Neuron (in vitro differentiated cells): ENCODE data around the gene DAPP1.
"Not testable (repeated sequence)": the region's sequence is repeated elsewhere in the genome, so short reads cannot be mapped to it uniquely, and the experiment has no call there.

ENCODE experiments used
- H2AFZ ChIP-seq: one replicate; pipeline ENCODE4 v1.6.1; 2013; ENCODE audit warnings: low read depth, mild to moderate bottlenecking, inconsistent platforms, low read length, moderate library complexity
- H3K27me3 ChIP-seq: one replicate; pipeline ENCODE4 v1.6.1; 2013; ENCODE audit warnings: low read length; ENCODE audit not compliant: insufficient read depth
- H3K36me3 ChIP-seq: one replicate; pipeline ENCODE4 v1.6.1; 2013; ENCODE audit warnings: low read length; ENCODE audit not compliant: insufficient read depth
- H3K4me1 ChIP-seq: one replicate; pipeline ENCODE4 v1.6.1; 2013; ENCODE audit warnings: low read length; ENCODE audit not compliant: insufficient read depth
- H3K4me3 ChIP-seq: 2 replicates; pipeline ENCODE4 v1.5.1; 2013; ENCODE audit warnings: mild to moderate bottlenecking, low read length, moderate library complexity
- H3K9me3 ChIP-seq: one replicate; pipeline ENCODE4 v1.6.1; 2013; ENCODE audit warnings: low read length

DAPP1 gene, protein sequence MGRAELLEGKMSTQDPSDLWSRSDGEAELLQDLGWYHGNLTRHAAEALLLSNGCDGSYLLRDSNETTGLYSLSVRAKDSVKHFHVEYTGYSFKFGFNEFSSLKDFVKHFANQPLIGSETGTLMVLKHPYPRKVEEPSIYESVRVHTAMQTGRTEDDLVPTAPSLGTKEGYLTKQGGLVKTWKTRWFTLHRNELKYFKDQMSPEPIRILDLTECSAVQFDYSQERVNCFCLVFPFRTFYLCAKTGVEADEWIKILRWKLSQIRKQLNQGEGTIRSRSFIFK

DNA sequence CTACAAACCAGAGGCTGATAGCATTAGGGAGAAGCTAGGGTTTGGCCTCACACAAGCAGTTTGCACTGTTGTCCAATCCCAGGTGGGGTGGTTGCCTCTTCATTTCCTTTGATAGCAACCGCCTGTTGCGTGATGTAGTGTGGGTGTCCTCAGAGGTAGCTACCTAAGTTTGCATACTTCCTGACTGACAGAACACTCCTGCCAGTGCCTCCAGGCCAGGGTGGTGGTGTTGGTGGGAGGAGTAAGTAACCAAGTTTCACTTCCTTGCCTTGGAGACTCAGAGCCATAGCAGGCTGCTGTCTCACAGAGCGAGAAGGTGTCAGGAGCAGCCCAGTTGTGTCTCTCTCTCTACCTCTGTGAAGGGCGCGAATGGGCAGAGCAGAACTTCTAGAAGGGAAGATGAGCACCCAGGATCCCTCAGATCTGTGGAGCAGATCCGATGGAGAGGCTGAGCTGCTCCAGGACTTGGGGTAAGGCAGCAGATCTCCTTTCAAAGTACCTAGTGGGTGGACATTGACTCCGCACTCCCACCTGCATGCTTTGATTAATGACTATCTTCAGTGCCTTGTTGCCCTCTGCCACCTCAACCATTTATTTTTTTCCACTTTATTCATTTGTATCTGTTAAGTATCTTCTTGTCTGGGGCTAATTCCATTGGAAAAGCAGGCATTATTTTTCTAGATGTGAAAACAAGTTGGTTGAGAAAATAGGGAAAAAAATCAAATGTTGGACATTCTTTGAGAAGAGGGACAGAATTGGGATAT, at the start of gene DAPP1:
Gene DAPP1, plus strand, starts transcription at position 283 of the 764 bp plus-strand sequence. Its CDS starts 87 bp downstream, at position 370.
- peaks cover 6% of the 10 kb centered on the region for H3K27me3 ChIP-seq
- H3K4me1 ChIP-seq, result no peaks in the 10 kb centered on the region
- no peak within 1 kb of the TSS for H3K4me3 ChIP-seq
- no peaks in the 10 kb centered on the region for H3K36me3 ChIP-seq
- H3K9me3 ChIP-seq, result no peaks in the 10 kb centered on the region
- H2AFZ ChIP-seq, result no peak within 1 kb of the TSS

DNA sequence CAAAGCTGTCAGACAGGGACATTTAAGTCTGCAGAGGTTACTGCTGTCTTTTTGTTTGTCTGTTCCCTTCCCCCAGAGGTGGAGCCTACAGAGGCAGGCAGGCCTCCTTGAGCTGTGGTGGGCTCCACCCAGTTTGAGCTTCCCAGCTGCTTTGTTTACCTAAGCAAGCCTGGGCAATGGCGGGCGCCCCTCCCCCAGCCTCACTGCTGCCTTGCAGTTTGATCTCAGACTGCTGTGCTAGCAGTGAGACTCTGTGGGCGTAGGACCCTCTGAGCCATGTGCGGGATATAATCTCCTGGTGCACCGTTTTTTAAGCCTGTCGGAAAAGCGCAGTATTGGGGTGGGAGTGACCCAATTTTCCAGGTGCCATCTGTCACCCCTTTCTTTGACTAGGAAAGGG, 45.8 kb upstream of the DAPP1 start:
- not testable (repeated sequence) for H3K27me3 ChIP-seq, H3K9me3 ChIP-seq, H3K36me3 ChIP-seq, H3K4me1 ChIP-seq, H2AFZ ChIP-seq, H3K4me3 ChIP-seq

DNA sequence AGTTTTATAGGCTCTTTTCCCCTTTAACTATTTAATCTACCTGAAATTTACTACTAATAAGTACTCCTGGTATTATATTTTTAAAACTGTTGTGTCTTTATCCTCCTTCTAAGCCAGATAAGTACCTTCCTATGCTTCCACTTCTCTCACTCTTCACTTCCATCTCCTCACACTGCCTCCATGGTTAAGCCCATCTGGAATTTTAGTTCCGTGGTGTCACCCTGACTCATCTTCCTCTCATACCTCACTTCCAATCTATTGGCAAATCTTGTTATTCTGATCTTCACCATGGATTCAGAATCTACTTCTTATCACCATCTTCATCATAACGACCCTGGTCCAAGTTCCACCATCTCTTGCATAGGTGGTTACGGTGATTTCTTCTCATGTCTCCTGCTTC, 32.7 kb upstream of the DAPP1 start:
- H3K9me3 ChIP-seq, result no peaks in the 10 kb centered on the region
- H3K4me3 ChIP-seq, result no peak overlapping the region

DNA sequence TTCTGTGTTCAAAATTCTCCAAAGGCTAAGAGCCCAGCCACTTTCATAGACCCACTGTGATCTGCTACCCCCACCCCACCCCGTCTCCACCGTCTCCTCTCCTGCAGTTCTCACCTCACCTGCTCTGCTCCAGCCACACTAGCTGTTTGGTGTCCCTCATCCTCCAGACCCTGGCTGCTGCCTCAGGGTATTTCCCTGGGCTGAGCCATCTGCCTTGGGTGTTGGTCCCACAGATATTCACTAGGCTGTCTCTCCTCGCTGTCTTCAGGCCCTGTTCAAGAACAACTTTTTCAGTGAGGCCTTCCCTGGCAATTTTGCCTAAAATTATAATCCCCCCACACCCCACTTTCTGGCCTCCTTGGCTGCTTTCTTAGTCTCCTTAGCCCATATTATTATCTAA, 31.8 kb upstream of the DAPP1 start:
- Histone ChIP-seq H2AFZ (no peak overlapping the region), H3K36me3 (no peaks in the 10 kb centered on the region), H3K4me1 (no peaks in the 10 kb centered on the region), H3K27me3 (no peaks in the 10 kb centered on the region), H3K9me3 (no peaks in the 10 kb centered on the region), H3K4me3 (no peak overlapping the region)

More for the DNA sequence above, 32.7 kb upstream of the DAPP1 start:
- H3K27me3 ChIP-seq, result no peaks in the 10 kb centered on the region
- no peaks in the 10 kb centered on the region for H3K4me1 ChIP-seq
- H3K36me3 ChIP-seq, result no peaks in the 10 kb centered on the region
- H2AFZ ChIP-seq, result no peak overlapping the region

DNA sequence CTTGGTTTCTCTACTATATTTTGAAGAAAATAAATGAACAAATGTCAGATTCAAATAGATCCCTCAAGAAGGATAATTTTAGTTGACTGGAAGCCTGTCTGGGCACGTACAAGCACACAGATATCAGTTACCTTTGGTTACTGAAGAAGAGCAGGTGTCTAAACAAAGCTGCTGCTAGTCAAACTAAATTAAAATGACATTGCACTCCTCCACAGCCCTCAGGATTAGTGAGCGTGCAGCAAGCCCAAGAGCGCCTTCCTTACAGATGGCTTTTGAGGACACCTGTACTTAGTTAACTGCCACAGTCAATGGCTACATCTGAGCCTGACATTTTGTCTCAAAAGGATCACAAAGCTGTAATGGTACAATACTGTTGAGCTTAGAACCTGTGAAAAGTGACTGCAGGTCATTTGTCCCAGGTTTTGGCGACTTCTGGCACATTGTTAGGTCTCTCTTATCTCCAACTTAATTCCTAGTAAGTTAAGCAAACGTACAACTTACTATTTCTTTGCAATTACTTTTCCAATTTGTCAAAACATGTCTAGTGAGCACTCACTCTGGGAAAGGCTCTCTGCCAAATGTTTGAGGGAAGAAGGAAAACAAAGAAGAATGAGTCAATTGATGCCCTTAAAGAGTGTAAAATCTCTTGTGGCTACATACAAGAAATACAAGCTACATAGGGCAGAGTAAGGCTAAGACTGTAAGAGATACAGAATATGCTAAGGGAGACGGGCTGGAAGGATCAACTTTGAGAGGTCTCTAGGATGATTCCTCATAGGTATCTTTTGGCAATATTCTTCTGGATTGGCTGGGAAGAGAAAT, 25.6 kb upstream of the DAPP1 start:
- H3K4me3 ChIP-seq, result no peak overlapping the region
- no peaks in the 10 kb centered on the region for H3K9me3 ChIP-seq
- H3K4me1 ChIP-seq, result no peaks in the 10 kb centered on the region
- no peaks in the 10 kb centered on the region for H3K36me3 ChIP-seq
- H3K27me3 ChIP-seq, result no peaks in the 10 kb centered on the region
- no peak overlapping the region for H2AFZ ChIP-seq

DNA sequence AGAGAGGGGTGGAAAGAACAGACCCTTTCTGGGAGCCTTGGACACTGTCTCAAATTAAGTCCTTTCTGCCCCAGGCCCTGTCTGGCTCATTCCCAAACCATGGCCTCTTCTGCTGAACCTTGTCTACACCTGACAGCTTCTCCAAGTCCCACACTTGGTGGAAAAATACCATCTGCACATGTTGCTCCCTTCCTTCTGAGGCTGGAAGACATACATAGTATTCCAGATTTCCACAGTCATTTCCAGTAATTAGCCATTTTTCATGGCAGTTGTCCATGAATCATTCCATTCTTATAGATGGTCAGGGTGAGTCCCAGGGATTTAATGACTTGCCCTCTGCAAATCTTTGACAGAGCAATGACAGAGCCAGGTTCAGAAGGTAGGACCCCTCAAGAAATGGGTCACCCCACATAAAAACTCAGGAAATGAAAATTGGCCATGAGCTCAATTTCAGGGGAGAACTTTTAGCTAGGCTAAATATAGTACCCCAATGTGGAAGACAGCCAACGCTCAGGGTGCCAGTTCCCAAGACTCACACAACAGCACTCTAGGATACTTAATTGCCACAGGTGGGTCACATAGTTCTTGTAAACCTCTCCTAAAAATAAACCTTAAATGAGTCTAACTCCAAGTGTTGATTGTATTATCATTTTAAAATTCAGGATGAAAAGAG, 16.2 kb upstream of the DAPP1 start:
- no peaks in the 10 kb centered on the region for H3K36me3 ChIP-seq
- no peaks in the 10 kb centered on the region for H3K27me3 ChIP-seq
- peaks cover 3% of the 10 kb centered on the region for H3K9me3 ChIP-seq
- no peak overlapping the region for H2AFZ ChIP-seq
- H3K4me3 ChIP-seq, result no peak overlapping the region
- H3K4me1 ChIP-seq, result peaks cover 4% of the 10 kb centered on the region

DNA sequence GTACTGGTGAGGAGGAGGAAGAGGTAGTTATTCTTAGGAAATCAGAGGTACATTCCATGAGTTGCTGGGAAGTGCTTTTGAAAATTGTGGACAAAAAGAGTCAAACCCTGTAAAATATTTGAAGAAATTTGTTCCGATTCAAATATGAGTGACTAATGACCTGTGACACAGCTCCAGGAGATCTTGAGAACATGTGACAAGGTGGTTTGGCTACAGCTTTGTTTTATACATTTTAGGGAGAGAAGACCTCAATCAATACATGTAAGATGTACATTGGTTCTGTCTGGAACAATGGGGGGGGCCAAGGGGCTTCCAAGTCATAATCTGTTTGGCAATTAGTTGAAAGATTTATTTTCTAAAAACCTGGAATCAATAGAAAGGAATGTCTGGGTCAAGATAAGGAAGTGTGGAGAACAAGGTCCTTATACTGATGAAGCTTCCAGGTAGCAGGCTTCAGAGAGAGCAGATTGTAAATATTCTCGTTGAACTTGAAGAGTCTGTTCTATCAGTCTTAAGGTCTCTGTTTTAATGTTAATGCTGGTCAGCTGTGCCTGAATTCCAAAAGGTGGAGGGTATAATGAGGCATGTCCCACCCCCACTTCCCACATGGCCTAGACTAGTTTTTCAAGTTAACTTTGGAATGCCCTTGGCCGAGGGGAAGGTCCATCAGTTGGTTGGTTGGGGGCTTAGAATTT, 15.5 kb upstream of the DAPP1 start:
- Histone ChIP-seq H3K9me3 (peaks cover 3% of the 10 kb centered on the region), H3K36me3 (no peaks in the 10 kb centered on the region), H2AFZ (no peak overlapping the region), H3K4me1 (peaks cover 4% of the 10 kb centered on the region), H3K27me3 (no peaks in the 10 kb centered on the region), H3K4me3 (no peak overlapping the region)

DNA sequence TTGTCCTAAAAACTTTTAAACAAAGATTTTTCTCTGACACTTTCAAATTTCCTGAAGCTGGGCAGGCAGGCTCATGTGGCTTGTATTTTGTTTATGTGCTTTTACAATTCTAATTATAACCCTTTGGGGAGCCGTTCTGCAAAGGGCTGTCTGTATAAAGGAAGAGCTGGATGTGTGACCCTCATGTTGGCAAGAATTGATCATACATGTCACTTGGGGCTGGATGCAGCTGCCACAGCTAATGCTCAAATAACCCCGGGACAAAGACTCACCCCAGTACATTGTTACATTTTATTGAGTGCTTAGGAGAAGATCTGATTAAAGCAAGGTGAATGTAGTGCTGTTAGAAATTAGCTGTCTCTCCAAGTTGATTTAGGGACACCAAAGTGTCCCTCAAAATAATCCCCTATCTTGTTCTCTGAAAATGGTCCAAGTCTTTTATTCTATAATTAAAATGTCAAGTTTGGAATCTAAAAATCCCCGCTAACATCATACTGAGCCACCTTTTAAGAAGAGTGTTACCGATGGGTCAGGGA, 13.0 kb upstream of the DAPP1 start:
- Histone ChIP-seq H2AFZ (no peak overlapping the region), H3K36me3 (no peaks in the 10 kb centered on the region), H3K9me3 (no peaks in the 10 kb centered on the region), H3K27me3 (no peaks in the 10 kb centered on the region), H3K4me1 (peaks cover 4% of the 10 kb centered on the region), H3K4me3 (no peak overlapping the region)

DNA sequence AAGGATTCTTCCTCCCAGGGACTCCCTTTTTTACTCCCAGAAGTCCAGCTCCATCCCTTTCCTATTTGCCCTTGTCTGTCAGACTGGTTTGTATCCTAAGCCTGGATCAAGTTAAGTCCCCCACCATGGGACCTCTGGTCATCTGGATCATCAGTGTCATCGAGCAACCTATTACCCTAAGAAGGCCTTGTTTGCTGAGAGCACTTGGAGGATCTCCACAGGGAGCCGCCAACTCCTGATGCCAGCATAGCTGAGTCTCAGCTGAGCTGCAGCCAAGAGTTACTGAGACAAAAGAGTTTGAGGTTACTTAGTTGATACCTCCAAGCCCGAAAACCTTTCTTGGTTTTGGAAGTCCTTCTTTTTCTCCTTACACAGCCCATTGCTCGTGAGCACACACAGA, 10.1 kb upstream of the DAPP1 start:
- no peak overlapping the region for H2AFZ ChIP-seq
- no peak overlapping the region for H3K4me3 ChIP-seq
- H3K27me3 ChIP-seq, result no peaks in the 10 kb centered on the region
- peaks cover 4% of the 10 kb centered on the region for H3K4me1 ChIP-seq
- no peaks in the 10 kb centered on the region for H3K36me3 ChIP-seq
- no peaks in the 10 kb centered on the region for H3K9me3 ChIP-seq

DNA sequence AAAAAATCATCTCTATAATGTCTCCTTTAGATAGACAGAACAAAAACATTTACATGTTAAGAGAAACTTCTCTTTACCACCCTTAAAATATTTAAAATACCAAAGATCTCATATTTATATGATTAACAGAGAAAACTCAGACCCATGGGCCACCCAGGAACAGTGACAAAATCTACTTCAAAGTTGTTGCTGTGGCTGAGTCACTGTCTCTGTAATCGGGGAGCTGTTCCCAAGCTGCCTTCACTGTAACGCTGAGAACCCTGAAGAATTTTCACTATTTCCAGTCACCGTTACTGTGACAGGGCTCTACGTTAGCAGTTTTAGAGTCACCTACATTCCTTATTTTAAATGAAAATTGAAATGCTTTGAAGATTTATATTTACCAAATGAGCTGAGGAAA, 9.0 kb upstream of the DAPP1 start:
- Histone ChIP-seq H3K36me3 (no peaks in the 10 kb centered on the region), H3K27me3 (no peaks in the 10 kb centered on the region), H3K4me1 (peaks cover 4% of the 10 kb centered on the region), H3K9me3 (no peaks in the 10 kb centered on the region), H2AFZ (no peak overlapping the region), H3K4me3 (no peak overlapping the region)

DNA sequence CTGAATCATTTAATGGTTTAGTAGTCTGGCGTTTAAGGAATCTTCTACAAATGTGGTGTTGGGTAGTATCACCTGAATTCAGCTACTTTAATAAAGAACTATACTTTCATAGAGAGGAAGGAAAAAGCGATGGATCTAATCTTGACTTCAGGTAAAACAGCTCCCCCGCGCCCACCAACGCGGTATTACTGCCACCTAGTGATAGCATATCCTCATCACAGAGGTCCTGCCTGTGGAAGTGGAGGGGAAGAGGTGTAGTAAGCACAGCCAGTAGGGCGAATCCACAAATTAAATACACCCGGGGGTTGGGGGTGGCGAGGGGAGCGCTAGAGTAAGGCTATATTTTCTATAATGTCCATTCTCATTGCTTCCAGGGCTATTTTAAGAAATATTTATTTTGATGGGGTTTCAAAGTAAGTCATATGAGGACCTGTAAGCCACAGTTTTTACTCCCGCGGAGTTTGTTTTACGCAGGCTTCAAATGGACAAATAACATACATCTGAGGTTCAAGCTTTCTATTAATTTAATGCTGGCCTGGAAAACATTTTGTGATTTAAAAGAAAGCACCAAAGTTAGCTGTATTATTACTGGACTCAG, 8.3 kb upstream of the DAPP1 start:
- peaks cover 2% of the 10 kb centered on the region for H3K4me1 ChIP-seq
- H2AFZ ChIP-seq, result no peak overlapping the region
- H3K4me3 ChIP-seq, result no peak overlapping the region
- no peaks in the 10 kb centered on the region for H3K36me3 ChIP-seq
- no peaks in the 10 kb centered on the region for H3K27me3 ChIP-seq
- no peaks in the 10 kb centered on the region for H3K9me3 ChIP-seq

DNA sequence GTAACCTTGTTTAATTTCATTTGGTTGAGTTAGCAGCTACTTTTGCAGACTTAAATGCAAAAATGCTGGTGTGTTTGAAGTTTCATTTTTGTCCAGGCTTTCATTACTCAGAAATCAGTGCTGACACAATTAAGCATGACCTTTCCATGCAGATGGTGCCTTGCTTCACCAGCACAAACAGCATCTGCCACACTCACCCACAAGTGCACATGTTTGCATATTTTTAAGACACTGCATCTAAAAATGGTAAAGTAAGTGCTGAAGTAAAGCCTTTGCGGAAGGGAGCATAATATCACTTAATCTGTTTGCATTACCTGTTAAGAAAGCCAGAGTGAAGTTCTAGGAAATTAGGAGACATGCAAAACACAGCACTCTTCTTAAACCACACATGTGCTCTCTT, 7.3 kb upstream of the DAPP1 start:
- no peaks in the 10 kb centered on the region for H3K9me3 ChIP-seq
- no peak overlapping the region for H2AFZ ChIP-seq
- H3K27me3 ChIP-seq, result no peaks in the 10 kb centered on the region
- H3K36me3 ChIP-seq, result no peaks in the 10 kb centered on the region
- no peak overlapping the region for H3K4me3 ChIP-seq
- no peaks in the 10 kb centered on the region for H3K4me1 ChIP-seq
